Fibroblast of lung (primary cell): Measurements from ENCODE around the gene BLACAT1. TPM values are rescaled to one million over a fixed set of nuclear protein-coding genes. Genes with fewer than 3 reads are reported as not detected.

Source experiments
- DNase-seq, 2 donors: peaks; one replicate each; pipeline versions ENCODE4 v3.0.0 to v3.0.0-alpha.2; 2010; ENCODE audit warnings: low read depth in 2 of 2
- H2AFZ ChIP-seq: 2 replicates; pipeline ENCODE4 v1.5.1; 2012; ENCODE audit warnings: low read length, control low read depth, inconsistent platforms
- H3K27ac ChIP-seq: 2 replicates; pipeline ENCODE4 v1.5.1; 2011; ENCODE audit warnings: low read length, control low read depth; ENCODE audit not compliant: insufficient read depth
- H3K27me3 ChIP-seq: 2 replicates; pipeline ENCODE4 v1.5.1; 2011; ENCODE audit warnings: mild to moderate bottlenecking, low read length; ENCODE audit not compliant: control insufficient read depth, insufficient read depth
- H3K36me3 ChIP-seq: 2 replicates; pipeline ENCODE4 v1.5.1; 2011; ENCODE audit warnings: low read length; ENCODE audit not compliant: control insufficient read depth, insufficient read depth
- H3K4me1 ChIP-seq: 2 replicates; pipeline ENCODE4 v1.5.1; 2011; ENCODE audit warnings: low read length; ENCODE audit not compliant: control insufficient read depth, insufficient read depth; ENCODE audit errors: extremely low read depth
- H3K4me2 ChIP-seq: 2 replicates; pipeline ENCODE4 v1.5.1; 2011; ENCODE audit warnings: low read length, control low read depth; ENCODE audit not compliant: insufficient read depth; ENCODE audit errors: extremely low read depth
- H3K4me3 ChIP-seq, 4 experiments: fragments of 200-600 bp in 1 of 4; sonication (generic) in 1 of 4; replicated peaks in 1 of 4; 2 replicates each; pipeline ENCODE4 v1.5.1; 2011 to 2016; ENCODE audit warnings: low read length in 4 of 4, low read depth in 3 of 4, mild to moderate bottlenecking in 3 of 4, control low read depth in 2 of 4, inconsistent platforms in 1 of 4, mixed read lengths in 1 of 4; ENCODE audit not compliant: insufficient read depth in 1 of 4; ENCODE audit errors: control extremely low read depth in 1 of 4
- H3K79me2 ChIP-seq: 2 replicates; pipeline ENCODE4 v1.5.1; 2012; ENCODE audit warnings: mild to moderate bottlenecking, low read length, inconsistent platforms; ENCODE audit not compliant: control insufficient read depth, insufficient read depth
- H3K9ac ChIP-seq: 2 replicates; pipeline ENCODE4 v1.5.1; 2011; ENCODE audit warnings: mild to moderate bottlenecking, low read length, control low read depth; ENCODE audit not compliant: insufficient read depth
- H3K9me3 ChIP-seq: 2 replicates; pipeline ENCODE4 v1.5.1; 2012; ENCODE audit warnings: low read depth, low read length; ENCODE audit not compliant: control insufficient read depth, insufficient read depth
- H4K20me1 ChIP-seq: 2 replicates; pipeline ENCODE4 v1.5.1; 2011; ENCODE audit warnings: low read length; ENCODE audit not compliant: control insufficient read depth, insufficient read depth; ENCODE audit errors: extremely low read depth
- EZH2 ChIP-seq: IDR thresholded peaks from 2 replicates; pipeline ENCODE4 v1.5.1; 2012; ENCODE audit warnings: low read length, control low read depth, mild to moderate bottlenecking; ENCODE audit errors: missing control alignments
- polyA plus RNA-seq, 2 donors: library from polyadenylated mRNA; depleted of rRNA in 1 of 2; stranded (reverse) in 1 of 2; unstranded in 1 of 2; fragments of >200 nt; gene quantifications; 2 replicates each; pipeline ENCODE4 v1.2.1, GENCODE V29; 2011 to 2012; ENCODE audit warnings: missing spikeins in 1 of 2
- total RNA-seq: library from RNA; depleted of rRNA; stranded (reverse); fragments of >200 nt; gene quantifications from 2 replicates; pipeline ENCODE4 v1.2.1, GENCODE V29; 2014
- TF ChIP-seq, protein P1 (sequence below), 2 donors: IDR thresholded peaks in 1 of 2; conservative IDR thresholded peaks in 1 of 2; 1 replicate in 1 of 2; 2 replicates in 1 of 2; pipeline ENCODE4 v1.5.1; 2011 to 2012; ENCODE audit warnings: low read length in 2 of 2, control low read depth in 1 of 2, inconsistent platforms in 1 of 2, low read depth in 1 of 2, mild to moderate bottlenecking in 1 of 2

BLACAT1 gene
- total and polyA plus RNA-seq, 2 donors (not counting 1 experiment from before 2014, with no cell fraction given): not detected

GRCh38 chr1:205488074-205488723 lies 32.4 kb upstream of the BLACAT1 start:
- Histone ChIP-seq H3K27me3 (peaks cover 8% of the 10 kb centered on the region), H3K4me3 (no peak overlapping the region), H3K4me2 (no peak overlapping the region), H3K27ac (no peak overlapping the region), H2AFZ (no peak overlapping the region), H4K20me1 (no peaks in the 10 kb centered on the region), H3K9ac (no peak overlapping the region), H3K4me1 (peaks cover 6% of the 10 kb centered on the region), H3K36me3 (no peaks in the 10 kb centered on the region), H3K79me2 (no peaks in the 10 kb centered on the region), H3K9me3 (no peaks in the 10 kb centered on the region)
- TF ChIP-seq EZH2: no peak
- TF ChIP-seq, protein P1, sequence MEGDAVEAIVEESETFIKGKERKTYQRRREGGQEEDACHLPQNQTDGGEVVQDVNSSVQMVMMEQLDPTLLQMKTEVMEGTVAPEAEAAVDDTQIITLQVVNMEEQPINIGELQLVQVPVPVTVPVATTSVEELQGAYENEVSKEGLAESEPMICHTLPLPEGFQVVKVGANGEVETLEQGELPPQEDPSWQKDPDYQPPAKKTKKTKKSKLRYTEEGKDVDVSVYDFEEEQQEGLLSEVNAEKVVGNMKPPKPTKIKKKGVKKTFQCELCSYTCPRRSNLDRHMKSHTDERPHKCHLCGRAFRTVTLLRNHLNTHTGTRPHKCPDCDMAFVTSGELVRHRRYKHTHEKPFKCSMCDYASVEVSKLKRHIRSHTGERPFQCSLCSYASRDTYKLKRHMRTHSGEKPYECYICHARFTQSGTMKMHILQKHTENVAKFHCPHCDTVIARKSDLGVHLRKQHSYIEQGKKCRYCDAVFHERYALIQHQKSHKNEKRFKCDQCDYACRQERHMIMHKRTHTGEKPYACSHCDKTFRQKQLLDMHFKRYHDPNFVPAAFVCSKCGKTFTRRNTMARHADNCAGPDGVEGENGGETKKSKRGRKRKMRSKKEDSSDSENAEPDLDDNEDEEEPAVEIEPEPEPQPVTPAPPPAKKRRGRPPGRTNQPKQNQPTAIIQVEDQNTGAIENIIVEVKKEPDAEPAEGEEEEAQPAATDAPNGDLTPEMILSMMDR (conservative IDR thresholded peaks at IDR 0.05 in 1 of 2, IDR thresholded peaks at IDR 0.05 in 1 of 2; ENCODE audit: low read depth in 1 of 2, low read length in 2 of 2): peak; percentile 80 to 86
- DNase-seq: peak; percentile 49 to 67

DNA sequence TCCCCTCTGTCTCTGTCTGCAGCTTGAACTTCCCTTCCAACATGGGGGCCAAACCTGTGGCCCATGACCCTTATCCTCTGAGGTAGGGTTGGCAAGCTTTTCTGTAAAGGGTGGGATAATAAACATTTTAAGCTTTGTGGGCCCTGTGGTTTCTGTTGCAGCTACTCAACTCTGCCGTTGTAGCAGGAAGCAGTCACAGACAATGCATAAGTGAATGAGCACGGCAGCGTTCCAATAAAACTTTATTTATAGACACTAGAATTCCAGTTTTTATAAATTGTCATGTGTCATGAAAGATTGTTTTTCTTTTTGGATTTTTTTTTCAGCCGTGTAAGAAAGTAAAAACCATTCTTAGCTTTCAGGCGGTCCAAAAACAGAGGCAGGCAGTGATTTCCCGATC lies 30.4 kb upstream of the BLACAT1 start:
- Histone ChIP-seq H2AFZ (no peak overlapping the region), H3K27me3 (peaks cover 20% of the 10 kb centered on the region), H3K4me3 (no peak overlapping the region), H4K20me1 (no peaks in the 10 kb centered on the region), H3K36me3 (no peaks in the 10 kb centered on the region), H3K4me1 (no peaks in the 10 kb centered on the region), H3K79me2 (no peaks in the 10 kb centered on the region), H3K4me2 (no peak overlapping the region), H3K27ac (no peak overlapping the region), H3K9me3 (no peaks in the 10 kb centered on the region), H3K9ac (no peak overlapping the region)
- no peak for DNase-seq
- TF ChIP-seq, protein P1 (conservative IDR thresholded peaks at IDR 0.05 in 1 of 2, IDR thresholded peaks at IDR 0.05 in 1 of 2; ENCODE audit: low read depth in 1 of 2, low read length in 2 of 2): no peak
- no peak for TF ChIP-seq EZH2

GRCh38 chr1:205484985-205485967 lies 29.4 kb upstream of the BLACAT1 start:
- Histone ChIP-seq H3K9ac (no peak overlapping the region), H4K20me1 (no peaks in the 10 kb centered on the region), H3K79me2 (no peaks in the 10 kb centered on the region), H3K9me3 (no peaks in the 10 kb centered on the region), H3K27ac (no peak overlapping the region), H3K36me3 (no peaks in the 10 kb centered on the region), H3K4me3 (no peak overlapping the region), H3K4me2 (no peak overlapping the region), H3K27me3 (peaks cover 25% of the 10 kb centered on the region), H2AFZ (no peak overlapping the region), H3K4me1 (no peaks in the 10 kb centered on the region)
- no peak for TF ChIP-seq EZH2
- TF ChIP-seq, protein P1 (conservative IDR thresholded peaks at IDR 0.05 in 1 of 2, IDR thresholded peaks at IDR 0.05 in 1 of 2; ENCODE audit: low read depth in 1 of 2, low read length in 2 of 2): peak; percentile 83 to 87
- DNase-seq: peak; percentile 46 to 69
